Choroid plexus epithelial cell (primary cell): ENCODE measurements around the gene CAPN12.
"Not testable (repeated sequence)": the region's sequence is repeated elsewhere in the genome, so short reads cannot be mapped to it uniquely, and the experiment has no call there.

Experiments
- DNase-seq: peaks from one replicate; pipeline ENCODE4 v3.0.0-alpha.2; 2010; ENCODE audit warnings: low read depth
- H3K4me3 ChIP-seq: 2 replicates; pipeline ENCODE4 v1.5.1; 2011; ENCODE audit warnings: low read depth, mild to moderate bottlenecking, control low read depth, low read length, moderate library complexity
- TF ChIP-seq, protein P1 (sequence below): conservative IDR thresholded peaks from 2 replicates; pipeline ENCODE4 v1.5.1; 2011; ENCODE audit warnings: low read depth, mild to moderate bottlenecking, control low read depth, inconsistent platforms, low read length, moderate library complexity

The CAPN12 gene

DNA sequence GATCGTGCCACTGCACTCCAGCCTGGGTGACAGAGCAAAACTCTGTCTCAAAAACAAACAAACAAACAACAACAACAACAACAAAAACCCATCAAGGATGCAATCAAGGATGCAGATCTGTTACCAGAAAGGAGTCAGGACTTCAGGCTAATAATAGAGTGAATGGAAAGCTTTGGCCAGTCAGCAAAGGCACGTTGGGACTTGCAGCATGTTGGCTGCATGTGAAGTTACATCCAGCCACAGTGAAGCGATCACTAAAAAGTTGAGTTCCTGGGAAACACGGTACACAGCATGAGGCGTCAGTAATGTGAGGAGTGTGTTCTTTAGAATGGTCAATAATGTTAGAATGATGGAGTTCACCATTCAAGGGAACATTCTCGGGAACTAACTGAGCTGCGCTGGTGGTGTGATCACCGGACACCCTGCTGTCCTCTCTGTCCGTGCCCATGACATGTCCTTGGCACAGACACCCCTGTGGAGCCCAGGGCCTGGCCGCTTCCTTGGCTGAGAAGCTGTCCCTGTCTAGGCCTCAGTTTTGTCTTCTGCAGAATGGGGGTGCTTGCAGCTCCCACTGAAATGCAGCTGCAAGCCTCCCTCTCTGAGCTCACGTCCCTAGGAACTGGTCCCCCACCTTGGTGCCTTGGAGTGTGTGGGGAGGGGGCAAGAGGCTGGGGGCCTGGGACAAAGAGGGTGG lies 42.4 kb upstream of the CAPN12 start:
- TF ChIP-seq, protein P1, sequence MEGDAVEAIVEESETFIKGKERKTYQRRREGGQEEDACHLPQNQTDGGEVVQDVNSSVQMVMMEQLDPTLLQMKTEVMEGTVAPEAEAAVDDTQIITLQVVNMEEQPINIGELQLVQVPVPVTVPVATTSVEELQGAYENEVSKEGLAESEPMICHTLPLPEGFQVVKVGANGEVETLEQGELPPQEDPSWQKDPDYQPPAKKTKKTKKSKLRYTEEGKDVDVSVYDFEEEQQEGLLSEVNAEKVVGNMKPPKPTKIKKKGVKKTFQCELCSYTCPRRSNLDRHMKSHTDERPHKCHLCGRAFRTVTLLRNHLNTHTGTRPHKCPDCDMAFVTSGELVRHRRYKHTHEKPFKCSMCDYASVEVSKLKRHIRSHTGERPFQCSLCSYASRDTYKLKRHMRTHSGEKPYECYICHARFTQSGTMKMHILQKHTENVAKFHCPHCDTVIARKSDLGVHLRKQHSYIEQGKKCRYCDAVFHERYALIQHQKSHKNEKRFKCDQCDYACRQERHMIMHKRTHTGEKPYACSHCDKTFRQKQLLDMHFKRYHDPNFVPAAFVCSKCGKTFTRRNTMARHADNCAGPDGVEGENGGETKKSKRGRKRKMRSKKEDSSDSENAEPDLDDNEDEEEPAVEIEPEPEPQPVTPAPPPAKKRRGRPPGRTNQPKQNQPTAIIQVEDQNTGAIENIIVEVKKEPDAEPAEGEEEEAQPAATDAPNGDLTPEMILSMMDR, result no peak
- H3K4me3 ChIP-seq, result no peak overlapping the region
- DNase-seq, result no peak

DNA sequence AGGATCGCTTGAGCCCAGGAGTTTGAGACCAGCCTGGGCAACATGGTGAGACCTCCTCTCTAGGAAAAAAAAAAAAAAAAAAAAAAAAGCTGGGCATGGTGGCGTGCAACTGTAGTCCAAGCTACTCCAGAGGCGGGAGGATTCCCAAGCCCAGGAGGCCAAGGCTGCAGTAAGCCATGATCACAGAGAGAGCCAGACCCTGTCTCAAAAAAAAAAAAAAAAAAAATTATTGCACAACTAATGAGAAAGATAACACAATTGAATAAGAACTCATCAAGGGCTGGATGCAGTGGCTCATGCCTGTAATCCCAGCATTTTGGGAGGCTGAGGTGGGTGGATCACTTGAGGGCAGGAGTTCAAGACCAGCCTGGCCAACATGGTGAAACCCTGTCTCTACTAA lies 41.8 kb upstream of the CAPN12 start:
- DNase-seq, result not testable (repeated sequence)

DNA sequence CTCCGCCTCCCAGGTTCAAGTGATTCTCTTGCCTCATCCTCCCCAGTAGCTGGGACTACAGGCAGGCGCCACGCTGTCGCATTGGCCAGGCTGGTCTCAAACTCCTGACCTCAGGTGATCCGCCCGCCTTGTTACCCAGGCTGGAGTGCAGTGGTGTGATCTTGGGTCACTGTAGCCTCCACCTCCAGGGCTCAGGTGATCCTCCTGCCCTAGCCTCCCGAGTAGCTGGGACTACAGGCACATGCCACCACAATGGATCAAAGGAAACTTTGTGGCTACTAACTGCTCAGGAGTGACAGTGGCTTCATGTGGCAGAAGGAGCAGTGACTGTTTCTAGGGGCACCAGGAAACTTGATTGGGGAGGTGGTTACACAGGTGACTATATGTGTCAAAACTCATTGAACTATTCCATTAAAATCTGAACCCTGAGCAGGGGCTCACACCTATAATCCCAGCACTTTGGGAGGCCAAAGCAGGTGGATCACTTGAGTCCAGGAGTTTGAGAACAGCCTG lies 41.0 kb upstream of the CAPN12 start:
- TF ChIP-seq, protein P1, result no peak
- no peak for DNase-seq
- H3K4me3 ChIP-seq, result no peak overlapping the region

More for the DNA sequence above, 41.8 kb upstream of the CAPN12 start:
- not testable (repeated sequence) for H3K4me3 ChIP-seq

DNA sequence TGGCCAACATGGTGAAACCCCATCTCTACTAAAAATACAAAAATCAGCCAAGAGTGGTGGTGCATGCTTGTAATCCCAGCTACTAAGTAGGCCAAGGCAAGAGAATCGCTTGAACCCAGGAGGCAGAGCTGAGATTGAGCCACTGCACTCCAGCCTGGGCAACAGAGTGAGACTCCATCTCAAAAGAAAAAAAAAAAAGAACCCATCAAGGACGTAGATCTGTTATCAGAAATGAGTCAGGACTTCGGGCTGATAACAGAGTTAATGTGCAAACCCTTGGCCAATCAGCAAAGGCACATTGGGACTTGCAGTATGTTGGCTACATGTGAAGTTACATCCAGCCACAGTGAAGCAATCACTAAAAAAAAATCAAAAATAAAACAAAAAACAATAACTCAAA lies 40.0 kb upstream of the CAPN12 start:
- peak; percentile 38 for DNase-seq
- TF ChIP-seq, protein P1, result no peak
- no peak overlapping the region for H3K4me3 ChIP-seq

DNA sequence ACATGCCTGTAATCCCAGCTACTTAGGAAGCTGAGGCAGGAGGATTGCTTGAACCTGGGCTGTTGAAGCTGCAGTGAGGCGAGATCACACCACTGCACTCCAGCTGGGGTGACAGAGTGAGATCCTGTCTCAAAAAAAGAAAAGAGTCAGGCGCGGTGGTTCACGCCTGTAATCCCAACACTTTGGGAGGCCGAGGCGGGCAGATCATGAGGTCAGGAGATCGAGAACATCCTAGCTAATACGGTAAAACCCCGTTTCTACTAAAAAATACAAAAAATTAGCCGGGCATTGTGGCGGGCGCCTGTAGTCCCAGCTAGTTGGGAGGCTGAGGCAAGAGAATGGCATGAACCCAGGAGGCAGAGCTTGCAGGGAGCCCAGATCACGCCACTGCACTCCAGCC lies 37.9 kb upstream of the CAPN12 start:
- H3K4me3 ChIP-seq, DNase-seq: not testable (repeated sequence)

DNA sequence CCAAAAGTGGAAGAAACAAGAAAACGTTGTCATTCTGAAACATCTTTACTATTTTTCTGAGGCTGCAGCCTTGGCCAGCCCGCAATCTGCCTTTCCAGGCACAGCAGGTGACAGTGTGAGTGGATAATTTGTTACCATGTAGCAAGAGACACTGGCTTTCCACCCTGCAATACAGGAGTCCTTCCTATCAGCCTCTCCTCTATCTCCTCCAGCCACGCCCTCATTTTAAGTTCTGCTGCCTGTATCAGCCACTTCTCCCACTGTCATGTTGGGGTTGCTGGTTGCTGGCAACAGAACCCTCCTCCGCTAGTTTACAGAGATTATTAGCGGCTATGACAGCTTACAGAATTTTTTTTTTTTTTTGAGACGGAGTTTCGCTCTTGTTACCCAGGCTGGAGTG lies 36.8 kb upstream of the CAPN12 start:
- TF ChIP-seq, protein P1, result no peak
- H3K4me3 ChIP-seq, result no peak overlapping the region
- DNase-seq, result no peak

DNA sequence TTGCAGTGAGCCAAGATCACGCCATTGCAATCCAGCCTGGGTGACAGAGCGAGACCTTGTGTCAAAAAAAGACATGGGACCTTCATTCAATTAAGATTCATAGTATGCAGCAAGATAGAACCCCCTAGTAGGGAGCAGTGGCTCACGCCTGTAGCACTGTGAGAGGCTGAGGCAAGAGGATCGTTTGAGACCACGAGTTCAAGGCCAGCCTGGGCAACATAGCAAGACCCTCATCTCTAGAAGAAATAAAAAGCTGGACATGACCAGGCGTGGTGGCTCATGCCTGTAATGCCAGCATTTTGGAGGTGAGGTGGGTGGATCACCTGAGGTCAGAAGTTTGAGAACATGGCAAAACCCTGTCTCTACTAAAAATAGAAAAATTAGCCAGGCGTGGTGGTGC lies 36.2 kb upstream of the CAPN12 start:
- H3K4me3 ChIP-seq, result no peak overlapping the region
- TF ChIP-seq, protein P1, result no peak
- DNase-seq, result no peak

DNA sequence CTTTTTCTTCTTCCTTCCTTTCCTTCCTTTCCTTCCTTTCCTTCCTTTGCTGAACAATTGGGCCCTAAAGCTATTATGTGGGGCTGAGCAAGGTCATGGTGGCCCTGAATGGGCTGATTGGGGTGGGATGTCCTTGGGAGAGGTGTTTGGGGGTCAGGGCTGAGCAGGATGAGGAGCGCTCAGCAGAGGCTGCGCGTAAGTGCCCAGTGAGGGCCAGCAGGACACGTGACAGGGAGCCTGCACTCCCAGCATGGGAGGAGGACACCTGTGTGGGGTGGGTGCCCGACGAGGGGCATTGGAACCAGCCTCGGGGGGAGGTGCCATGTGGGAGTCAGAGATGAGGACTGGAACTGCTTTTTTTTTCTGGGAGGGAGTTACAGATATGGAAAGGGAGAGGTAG lies 34.5 kb upstream of the CAPN12 start:
- no peak overlapping the region for H3K4me3 ChIP-seq
- DNase-seq, result no peak
- TF ChIP-seq, protein P1, result no peak
